ENCODE measurements around the gene CDH13. TPM values are rescaled to one million over a fixed set of nuclear protein-coding genes. Genes with fewer than 3 reads are reported as not detected.

Gene CDH13
- total and polyA plus RNA-seq, 2 of the 8 experiments (the other 6 are each of a cell fraction or from before 2014, with no cell fraction given) = 2.3 to 2.4 TPM

DNA sequence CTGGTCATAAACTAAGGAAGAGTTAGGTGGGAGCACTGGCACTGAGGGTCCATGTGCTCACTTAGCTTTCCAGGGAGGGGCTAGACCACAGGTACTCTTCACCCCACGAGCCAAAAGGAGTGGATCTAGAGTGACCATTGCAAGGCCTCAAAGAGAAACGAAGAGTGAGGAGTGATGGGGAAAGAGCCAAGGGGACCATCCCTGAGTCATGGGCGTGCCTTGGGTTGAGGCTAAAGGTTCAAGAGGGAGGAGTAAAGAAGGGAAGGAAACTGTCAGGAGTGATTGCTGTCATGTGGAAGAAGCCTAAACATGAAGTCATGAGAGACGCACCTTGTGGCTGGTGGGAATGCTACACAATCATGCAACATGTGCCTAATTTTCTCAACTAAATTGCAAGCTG is 141.0 kb downstream of the CDH13 start (continued):
- TF ChIP-seq, protein P1, sequence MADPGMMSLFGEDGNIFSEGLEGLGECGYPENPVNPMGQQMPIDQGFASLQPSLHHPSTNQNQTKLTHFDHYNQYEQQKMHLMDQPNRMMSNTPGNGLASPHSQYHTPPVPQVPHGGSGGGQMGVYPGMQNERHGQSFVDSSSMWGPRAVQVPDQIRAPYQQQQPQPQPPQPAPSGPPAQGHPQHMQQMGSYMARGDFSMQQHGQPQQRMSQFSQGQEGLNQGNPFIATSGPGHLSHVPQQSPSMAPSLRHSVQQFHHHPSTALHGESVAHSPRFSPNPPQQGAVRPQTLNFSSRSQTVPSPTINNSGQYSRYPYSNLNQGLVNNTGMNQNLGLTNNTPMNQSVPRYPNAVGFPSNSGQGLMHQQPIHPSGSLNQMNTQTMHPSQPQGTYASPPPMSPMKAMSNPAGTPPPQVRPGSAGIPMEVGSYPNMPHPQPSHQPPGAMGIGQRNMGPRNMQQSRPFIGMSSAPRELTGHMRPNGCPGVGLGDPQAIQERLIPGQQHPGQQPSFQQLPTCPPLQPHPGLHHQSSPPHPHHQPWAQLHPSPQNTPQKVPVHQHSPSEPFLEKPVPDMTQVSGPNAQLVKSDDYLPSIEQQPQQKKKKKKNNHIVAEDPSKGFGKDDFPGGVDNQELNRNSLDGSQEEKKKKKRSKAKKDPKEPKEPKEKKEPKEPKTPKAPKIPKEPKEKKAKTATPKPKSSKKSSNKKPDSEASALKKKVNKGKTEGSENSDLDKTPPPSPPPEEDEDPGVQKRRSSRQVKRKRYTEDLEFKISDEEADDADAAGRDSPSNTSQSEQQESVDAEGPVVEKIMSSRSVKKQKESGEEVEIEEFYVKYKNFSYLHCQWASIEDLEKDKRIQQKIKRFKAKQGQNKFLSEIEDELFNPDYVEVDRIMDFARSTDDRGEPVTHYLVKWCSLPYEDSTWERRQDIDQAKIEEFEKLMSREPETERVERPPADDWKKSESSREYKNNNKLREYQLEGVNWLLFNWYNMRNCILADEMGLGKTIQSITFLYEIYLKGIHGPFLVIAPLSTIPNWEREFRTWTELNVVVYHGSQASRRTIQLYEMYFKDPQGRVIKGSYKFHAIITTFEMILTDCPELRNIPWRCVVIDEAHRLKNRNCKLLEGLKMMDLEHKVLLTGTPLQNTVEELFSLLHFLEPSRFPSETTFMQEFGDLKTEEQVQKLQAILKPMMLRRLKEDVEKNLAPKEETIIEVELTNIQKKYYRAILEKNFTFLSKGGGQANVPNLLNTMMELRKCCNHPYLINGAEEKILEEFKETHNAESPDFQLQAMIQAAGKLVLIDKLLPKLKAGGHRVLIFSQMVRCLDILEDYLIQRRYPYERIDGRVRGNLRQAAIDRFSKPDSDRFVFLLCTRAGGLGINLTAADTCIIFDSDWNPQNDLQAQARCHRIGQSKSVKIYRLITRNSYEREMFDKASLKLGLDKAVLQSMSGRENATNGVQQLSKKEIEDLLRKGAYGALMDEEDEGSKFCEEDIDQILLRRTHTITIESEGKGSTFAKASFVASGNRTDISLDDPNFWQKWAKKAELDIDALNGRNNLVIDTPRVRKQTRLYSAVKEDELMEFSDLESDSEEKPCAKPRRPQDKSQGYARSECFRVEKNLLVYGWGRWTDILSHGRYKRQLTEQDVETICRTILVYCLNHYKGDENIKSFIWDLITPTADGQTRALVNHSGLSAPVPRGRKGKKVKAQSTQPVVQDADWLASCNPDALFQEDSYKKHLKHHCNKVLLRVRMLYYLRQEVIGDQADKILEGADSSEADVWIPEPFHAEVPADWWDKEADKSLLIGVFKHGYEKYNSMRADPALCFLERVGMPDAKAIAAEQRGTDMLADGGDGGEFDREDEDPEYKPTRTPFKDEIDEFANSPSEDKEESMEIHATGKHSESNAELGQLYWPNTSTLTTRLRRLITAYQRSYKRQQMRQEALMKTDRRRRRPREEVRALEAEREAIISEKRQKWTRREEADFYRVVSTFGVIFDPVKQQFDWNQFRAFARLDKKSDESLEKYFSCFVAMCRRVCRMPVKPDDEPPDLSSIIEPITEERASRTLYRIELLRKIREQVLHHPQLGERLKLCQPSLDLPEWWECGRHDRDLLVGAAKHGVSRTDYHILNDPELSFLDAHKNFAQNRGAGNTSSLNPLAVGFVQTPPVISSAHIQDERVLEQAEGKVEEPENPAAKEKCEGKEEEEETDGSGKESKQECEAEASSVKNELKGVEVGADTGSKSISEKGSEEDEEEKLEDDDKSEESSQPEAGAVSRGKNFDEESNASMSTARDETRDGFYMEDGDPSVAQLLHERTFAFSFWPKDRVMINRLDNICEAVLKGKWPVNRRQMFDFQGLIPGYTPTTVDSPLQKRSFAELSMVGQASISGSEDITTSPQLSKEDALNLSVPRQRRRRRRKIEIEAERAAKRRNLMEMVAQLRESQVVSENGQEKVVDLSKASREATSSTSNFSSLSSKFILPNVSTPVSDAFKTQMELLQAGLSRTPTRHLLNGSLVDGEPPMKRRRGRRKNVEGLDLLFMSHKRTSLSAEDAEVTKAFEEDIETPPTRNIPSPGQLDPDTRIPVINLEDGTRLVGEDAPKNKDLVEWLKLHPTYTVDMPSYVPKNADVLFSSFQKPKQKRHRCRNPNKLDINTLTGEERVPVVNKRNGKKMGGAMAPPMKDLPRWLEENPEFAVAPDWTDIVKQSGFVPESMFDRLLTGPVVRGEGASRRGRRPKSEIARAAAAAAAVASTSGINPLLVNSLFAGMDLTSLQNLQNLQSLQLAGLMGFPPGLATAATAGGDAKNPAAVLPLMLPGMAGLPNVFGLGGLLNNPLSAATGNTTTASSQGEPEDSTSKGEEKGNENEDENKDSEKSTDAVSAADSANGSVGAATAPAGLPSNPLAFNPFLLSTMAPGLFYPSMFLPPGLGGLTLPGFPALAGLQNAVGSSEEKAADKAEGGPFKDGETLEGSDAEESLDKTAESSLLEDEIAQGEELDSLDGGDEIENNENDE (IDR thresholded peaks at IDR 0.05; ENCODE audit: insufficient replicate concordance, low read length) = no peak
- TF ChIP-seq POLR2AphosphoS5 (IDR thresholded peaks at IDR 0.05; ENCODE audit: low read depth, low read length) (no peak), RBBP5 (IDR thresholded peaks at IDR 0.05; ENCODE audit: borderline replicate concordance, low read depth, low read length) (no peak), SUZ12 (IDR thresholded peaks at IDR 0.05; ENCODE audit: low read length) (no peak), FOSL1 (IDR thresholded peaks at IDR 0.05; ENCODE audit: insufficient read depth, low read depth, low read length) (no peak), TBP (IDR thresholded peaks at IDR 0.05; ENCODE audit: low read depth, low read length) (no peak), KDM5A (IDR thresholded peaks at IDR 0.05; ENCODE audit: low read length) (no peak), SRF (IDR thresholded peaks at IDR 0.05; ENCODE audit: low read depth, low read length) (no peak)
- TF ChIP-seq, protein P2, sequence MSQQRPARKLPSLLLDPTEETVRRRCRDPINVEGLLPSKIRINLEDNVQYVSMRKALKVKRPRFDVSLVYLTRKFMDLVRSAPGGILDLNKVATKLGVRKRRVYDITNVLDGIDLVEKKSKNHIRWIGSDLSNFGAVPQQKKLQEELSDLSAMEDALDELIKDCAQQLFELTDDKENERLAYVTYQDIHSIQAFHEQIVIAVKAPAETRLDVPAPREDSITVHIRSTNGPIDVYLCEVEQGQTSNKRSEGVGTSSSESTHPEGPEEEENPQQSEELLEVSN (IDR thresholded peaks at IDR 0.05) = no peak
- TF ChIP-seq, protein P3, sequence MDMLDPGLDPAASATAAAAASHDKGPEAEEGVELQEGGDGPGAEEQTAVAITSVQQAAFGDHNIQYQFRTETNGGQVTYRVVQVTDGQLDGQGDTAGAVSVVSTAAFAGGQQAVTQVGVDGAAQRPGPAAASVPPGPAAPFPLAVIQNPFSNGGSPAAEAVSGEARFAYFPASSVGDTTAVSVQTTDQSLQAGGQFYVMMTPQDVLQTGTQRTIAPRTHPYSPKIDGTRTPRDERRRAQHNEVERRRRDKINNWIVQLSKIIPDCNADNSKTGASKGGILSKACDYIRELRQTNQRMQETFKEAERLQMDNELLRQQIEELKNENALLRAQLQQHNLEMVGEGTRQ (IDR thresholded peaks at IDR 0.05; ENCODE audit: low read length) = no peak
